HG03135 (cell line): ENCODE measurements around the gene PDE4D.
"Not testable (repeated sequence)": the region's sequence is repeated elsewhere in the genome, so short reads cannot be mapped to it uniquely, and the experiment has no call there.

ENCODE experiments used
- ATAC-seq: cut with Tn5 transposase; IDR thresholded peaks from one replicate; pipeline ENCODE4 v1.9.1; 2021; ENCODE audit warnings: mild to moderate bottlenecking, moderate library complexity; ENCODE audit not compliant: unreplicated experiment

Gene PDE4D

DNA sequence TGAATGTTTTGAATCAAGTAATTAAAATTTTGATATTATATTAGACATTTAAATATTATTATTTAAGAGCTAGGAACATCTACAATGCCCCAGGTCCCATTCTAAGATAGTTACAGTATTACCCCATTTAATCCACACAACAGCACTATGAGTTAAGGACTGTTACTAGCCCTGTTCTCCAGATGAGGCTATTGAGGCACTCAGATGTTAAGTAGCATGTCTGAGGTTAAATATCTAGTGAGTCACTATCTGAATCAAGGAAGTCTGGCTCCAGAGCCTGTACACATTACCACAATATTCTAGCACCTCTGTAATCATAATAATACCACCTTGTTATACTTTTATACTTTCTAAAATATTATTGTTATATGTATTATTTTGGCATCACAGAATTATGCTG is 304.6 kb downstream of the PDE4D start:
- ATAC-seq: no peak

DNA sequence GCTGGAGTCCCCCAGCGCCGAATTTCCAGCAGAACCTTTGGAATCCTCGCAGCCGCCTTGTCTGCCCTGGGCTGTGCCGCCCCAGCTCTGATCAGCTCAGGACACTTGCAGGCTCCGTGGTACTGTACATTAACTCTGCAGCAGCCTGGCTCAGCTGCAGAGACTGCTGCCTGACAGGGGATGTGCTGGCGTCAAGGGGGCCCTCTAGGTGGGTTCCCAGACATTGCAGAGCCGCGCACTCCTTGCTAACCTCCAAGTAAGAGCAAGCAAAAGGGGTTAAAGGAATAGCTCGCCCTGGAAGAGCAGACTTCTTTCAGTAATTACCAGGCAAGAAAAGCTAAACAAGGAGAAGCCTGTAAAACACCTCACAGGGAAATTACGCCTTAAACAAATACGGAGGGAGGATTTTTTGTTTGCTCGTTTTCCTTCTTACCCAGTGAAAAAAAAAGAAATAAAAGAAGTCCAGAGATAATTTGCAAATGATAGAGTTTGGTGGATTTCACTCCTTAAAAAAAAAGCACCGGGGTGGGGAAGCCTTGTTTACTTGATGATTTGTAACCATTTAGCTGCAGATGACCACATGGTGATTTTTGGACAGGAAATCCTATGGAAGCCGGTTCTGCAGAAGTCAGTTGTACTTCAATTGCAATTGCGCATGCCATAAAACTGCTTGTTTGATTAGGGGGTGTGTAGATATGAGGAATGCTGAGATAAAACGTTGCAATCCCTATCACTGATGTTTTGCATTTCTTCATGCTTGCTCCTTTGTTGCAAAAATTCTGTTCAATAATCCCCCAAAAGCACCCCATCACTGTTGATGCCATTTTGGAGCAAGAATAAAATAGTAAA is 305.8 kb downstream of the PDE4D start:
- no peak for ATAC-seq

GRCh38 chr5:59586841-59587240 is 306.7 kb downstream of the PDE4D start:
- no peak for ATAC-seq

GRCh38 chr5:59584858-59585846 is 308.4 kb downstream of the PDE4D start:
- no peak for ATAC-seq

- no peak for ATAC-seq
These were observed 309.5 kb downstream of the PDE4D start for GRCh38 chr5:59583810-59584562.

- ATAC-seq: no peak
These were observed 310.2 kb downstream of the PDE4D start for GRCh38 chr5:59583151-59583809.

GRCh38 chr5:59582746-59583145 is 310.8 kb downstream of the PDE4D start:
- no peak for ATAC-seq

GRCh38 chr5:59579824-59580167 is 313.7 kb downstream of the PDE4D start:
- no peak for ATAC-seq

GRCh38 chr5:59579101-59579823 is 314.3 kb downstream of the PDE4D start:
- no peak for ATAC-seq

GRCh38 chr5:59577485-59577884 is 316.0 kb downstream of the PDE4D start:
- ATAC-seq: no peak

DNA sequence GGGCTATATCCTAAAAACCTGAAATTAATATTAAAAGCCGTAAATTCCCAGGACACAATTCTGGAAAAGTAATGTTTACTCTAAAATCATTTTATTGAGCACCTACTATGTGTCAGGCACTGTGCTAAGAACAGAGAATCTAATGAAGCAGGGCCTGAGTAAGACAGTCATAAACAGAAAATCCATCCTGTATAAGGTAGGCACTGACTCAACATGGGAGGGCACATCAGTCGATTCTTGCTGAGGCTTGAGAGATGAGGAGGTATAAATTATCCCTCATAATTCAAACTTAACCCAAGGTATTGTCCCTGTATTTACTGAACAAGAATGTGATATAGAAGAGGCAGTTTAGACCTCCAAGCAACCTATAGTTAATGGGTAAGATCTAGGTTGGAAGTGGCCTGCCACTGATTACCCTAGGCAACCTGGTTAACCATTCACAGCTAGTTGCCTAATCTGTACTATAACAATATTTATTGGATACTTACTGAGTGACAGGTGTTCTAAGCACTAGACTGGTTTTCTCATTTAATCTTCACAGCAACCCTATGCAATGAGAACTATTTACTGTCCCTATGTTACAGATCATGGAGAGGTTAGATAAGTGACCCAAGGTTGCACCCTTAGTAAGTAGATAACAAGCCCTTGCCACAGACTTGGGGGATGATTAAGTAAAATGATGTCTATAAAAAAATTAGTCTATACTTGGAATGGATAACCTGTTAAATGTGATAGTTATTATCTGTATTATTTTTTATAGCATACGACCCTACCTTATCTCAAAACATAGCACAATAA is 317.7 kb downstream of the PDE4D start:
- ATAC-seq: no peak

DNA sequence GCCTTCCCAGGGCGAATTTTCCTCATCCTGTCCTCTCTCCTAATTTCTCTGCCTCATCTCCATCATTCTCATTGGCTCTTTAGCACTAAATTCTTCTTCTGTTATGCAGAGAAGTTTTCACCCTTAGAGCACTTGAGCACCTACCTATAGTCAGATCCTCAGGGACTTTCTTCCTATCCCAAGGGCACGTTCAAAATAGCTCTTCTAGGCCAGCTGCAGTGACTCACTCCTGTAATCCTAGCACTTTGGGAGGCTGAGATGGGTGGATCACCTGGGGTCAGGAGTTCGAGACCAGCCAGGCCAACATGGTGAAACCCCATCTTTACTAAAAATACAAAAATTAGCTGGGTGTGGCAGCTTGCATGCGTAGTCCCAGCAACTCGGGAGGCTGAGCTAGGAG is 320.0 kb downstream of the PDE4D start:
- ATAC-seq: not testable (repeated sequence)

DNA sequence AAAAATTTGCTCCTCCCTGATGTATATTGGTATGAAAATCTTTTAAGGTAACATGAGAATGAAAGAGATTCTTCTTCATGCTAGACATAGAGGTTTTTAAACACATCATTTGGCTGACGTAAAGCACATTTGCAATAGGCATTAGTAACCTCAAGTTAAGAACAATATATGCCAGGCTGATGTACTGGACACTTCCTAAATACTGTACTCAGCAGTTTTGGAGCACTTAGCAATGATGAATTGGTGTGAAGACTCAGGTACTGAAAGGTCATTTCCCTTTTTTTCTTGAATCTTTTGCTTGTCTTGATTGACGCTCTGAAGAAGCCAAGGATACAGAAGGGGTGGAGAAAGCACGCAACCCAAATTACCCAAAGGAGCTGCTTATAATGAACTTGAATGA is 322.5 kb downstream of the PDE4D start:
- ATAC-seq: no peak

GRCh38 chr5:59569608-59570334 is 323.8 kb downstream of the PDE4D start:
- ATAC-seq: no peak

DNA sequence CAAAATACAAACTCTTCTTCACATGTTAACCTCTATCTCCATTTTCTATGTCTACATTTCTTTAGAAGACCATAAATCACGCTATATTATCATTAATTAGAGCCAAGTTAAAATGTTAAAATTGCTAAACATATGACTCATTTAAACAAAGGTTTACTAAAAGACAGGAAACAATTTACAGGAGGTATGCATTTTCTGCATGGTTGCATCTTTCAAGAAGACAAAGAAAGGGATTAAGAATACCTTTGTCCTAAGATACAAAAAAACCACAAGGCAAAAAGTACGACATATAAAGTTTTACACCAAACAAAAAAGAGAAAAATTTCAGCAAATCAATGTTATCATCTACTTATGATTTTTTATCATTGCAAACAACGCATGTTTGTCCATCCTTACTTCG is 324.4 kb downstream of the PDE4D start:
- no peak for ATAC-seq

DNA sequence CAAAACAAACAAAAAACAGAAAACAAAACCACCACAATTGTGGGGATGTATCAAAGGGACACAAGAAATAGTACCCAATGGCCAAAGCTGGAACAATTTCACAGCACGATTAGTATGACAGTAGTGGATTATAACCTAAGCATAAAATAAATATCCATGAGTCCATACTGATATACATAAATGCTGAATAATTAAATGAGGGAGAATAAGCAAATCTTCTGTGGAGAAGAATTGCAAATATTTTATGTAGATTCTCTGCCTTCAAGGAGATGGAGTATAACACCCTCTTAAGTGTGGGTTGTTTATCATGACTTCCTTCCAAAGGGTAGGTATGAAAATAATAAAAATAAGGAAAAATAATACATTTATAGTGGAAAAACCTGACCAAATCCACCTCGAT is 325.4 kb downstream of the PDE4D start:
- ATAC-seq: no peak

GRCh38 chr5:59565551-59565950 is 328.0 kb downstream of the PDE4D start:
- no peak for ATAC-seq

DNA sequence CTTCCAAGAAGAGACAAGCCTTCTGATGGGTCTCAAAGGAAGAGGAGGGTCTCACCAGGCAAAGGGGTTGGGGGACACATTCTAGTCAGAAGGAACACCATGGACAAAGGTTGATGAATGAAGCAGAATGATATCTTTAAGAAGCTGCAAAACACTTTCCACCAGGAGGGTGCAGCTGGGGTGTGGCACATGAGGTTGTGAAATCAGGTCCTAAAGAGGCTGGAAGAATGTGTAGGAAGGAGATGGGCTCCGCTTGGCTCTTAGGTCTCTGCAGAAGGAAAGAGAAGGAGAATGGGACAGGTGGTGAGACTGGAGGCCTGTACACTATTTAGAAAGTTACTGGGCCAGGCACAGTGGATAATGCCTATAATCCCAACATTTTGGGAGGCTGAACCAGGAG is 328.6 kb downstream of the PDE4D start:
- ATAC-seq: no peak
